ENCODE results near the gene ADCY3.
"Not testable (repeated sequence)": the region's sequence is repeated elsewhere in the genome, so short reads cannot be mapped to it uniquely, and the experiment has no call there.

- not testable (repeated sequence) for TF ChIP-seq CEBPB (IDR thresholded peaks at IDR 0.05; ENCODE audit: borderline replicate concordance, low read depth, low read length); RAD21 (CRISPR knock-in tag; IDR thresholded peaks at IDR 0.05); FOXA1 (IDR thresholded peaks at IDR 0.05); MEF2D (CRISPR knock-in tag; IDR thresholded peaks at IDR 0.05); PRDM15 (CRISPR knock-in tag; IDR thresholded peaks at IDR 0.05); MXI1 (IDR thresholded peaks at IDR 0.05; ENCODE audit: borderline replicate concordance, low read depth, low read length); ZBTB43 (CRISPR knock-in tag; conservative IDR thresholded peaks at IDR 0.05); RXRA (CRISPR knock-in tag; IDR thresholded peaks at IDR 0.05); CTCF (CRISPR knock-in tag; IDR thresholded peaks at IDR 0.05); KDM1A (CRISPR knock-in tag; IDR thresholded peaks at IDR 0.05); NR2F1 (CRISPR knock-in tag; IDR thresholded peaks at IDR 0.05)
- peak; percentile 51 for TF ChIP-seq FOXA1 (CRISPR knock-in tag; IDR thresholded peaks at IDR 0.05)
Observed at GRCh38 chr2:24805811-24806660, 114.0 kb downstream of the ADCY3 start.

Measured in HepG2 (cell line).